ENCODE results near the gene TNS3. TPM values are rescaled to one million over a fixed set of nuclear protein-coding genes. Genes with fewer than 3 reads are reported as not detected.
A peak's percentile ranks its signal among the peaks of the same experiment; 100 is the strongest.

TNS3 gene
- total and polyA plus RNA-seq, 2 of the 13 experiments (the other 11 are each of a cell fraction or from before 2014, with no cell fraction given) = 52.9 to 55.7 TPM

DNA sequence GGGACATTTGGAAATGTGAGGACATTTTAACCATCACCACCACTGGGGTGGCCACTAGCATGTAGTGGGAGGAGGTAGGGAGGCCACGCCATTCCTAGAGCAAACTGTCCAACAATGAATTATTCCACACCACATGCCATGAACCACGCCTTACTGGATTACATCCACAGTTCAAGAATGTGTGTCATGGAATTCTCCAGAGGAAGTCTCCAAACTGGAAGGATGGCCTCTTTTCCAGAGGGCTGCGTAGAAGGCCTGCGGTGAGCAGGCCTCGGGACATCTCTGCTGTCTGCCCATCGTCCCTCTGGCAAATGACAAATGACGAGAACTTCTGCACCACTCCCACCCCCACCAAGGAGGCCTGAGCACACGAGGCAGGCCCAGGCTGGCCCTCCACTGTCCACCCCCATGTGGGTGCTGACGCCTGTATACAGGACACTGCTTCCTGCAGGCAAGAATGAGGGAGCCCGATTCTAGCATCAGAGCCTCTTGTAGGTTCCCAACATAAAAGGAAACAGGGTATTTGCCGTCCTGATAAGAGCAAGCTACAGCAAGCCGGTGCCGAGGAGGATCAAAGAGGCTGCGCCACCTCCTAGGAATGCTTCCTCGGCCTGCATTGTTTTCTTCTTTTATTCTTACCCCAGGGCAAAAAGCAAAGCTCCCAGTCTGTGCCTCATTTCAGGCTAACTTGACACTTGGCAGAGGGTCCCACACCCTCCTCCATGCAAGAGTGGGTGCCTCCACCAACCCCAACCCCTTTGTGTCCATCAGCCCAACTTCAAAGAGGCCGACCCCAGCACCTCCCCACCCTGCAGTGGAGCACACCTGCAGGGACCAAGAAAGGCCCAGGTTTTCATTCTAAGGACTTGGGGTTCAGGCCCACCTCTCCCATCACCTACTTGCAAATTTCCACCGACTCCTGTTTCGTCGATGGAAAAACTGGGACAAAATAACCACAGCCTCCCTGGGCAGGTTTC is 23.9 kb downstream of the TNS3 start:
- ATAC-seq = no peak; the same call in 2 of the 3 replicates
- no peaks in the 10 kb centered on the region for H3K27me3 ChIP-seq (ENCODE audit: control insufficient read depth in 1 of 2, insufficient read depth in 2 of 2, low read length in 2 of 2)
- H4K20me1 ChIP-seq (ENCODE audit: insufficient read depth, low read length) = peaks cover 43% of the 10 kb centered on the region
- no peak for FAIRE-seq
- H2AFZ ChIP-seq (ENCODE audit: low read length) = no peak overlapping the region
- H3K36me3 ChIP-seq (replicated peaks in 1 of 2; ENCODE audit: control insufficient read depth in 1 of 2, insufficient read depth in 2 of 2, low read length in 2 of 2) = peaks cover 13 to 26% of the 10 kb centered on the region in 2 experiments; a peak in 4 of 5 replicates
- peaks cover 22% of the 10 kb centered on the region for H3K4me1 ChIP-seq (ENCODE audit: insufficient read depth, low read length)
- no peak overlapping the region for H3K4me3 ChIP-seq (replicated peaks in 1 of 3; ENCODE audit: insufficient read depth in 1 of 3, low read depth in 2 of 3, low read length in 3 of 3)
- no peak overlapping the region for H3K4me2 ChIP-seq (ENCODE audit: low read depth, low read length)
- BruUV-seq (replicated peaks) = no TSS peak
- no peaks in the 10 kb centered on the region for H3K9me3 ChIP-seq (ENCODE audit: low read length)
- H3K9ac ChIP-seq (ENCODE audit: insufficient read depth, low read depth, low read length) = no peak overlapping the region
- DNase-seq (ENCODE audit: low spot score) = no peak
- intact Hi-C loops (cut with micrococcal nuclease; ENCODE audit: unreplicated experiment) = no loop called here
- H3K27ac ChIP-seq (ENCODE audit: extremely low read length, insufficient read depth, low read length) = no peak overlapping the region
- TF ChIP-seq MED13 (CRISPR knock-in tag; IDR thresholded peaks at IDR 0.05) (no peak), ZNF3 (CRISPR knock-in tag; IDR thresholded peaks at IDR 0.05) (no peak), AGO2 (optimal IDR thresholded peaks at IDR 0.05; ENCODE audit: low read depth, low read length) (peak; percentile 53), RBM22 (optimal IDR thresholded peaks at IDR 0.05; ENCODE audit: low read length) (peak; percentile 46), ZNF552 (CRISPR knock-in tag; IDR thresholded peaks at IDR 0.05; ENCODE audit: borderline replicate concordance) (no peak)
- WGBS (ENCODE audit: low lambda C conversion rate) = 95% methylated on average over 19 of the region's 19 CpGs
- H3K79me2 ChIP-seq (ENCODE audit: insufficient read depth, low read length) = peaks cover 82% of the 10 kb centered on the region
- in situ Hi-C loops (cut with HindIII; ENCODE audit: extremely low pct_ligation_motif_present, low pct_unique_long_range_greater_than_20kb) = no loop called here
- POLR2A ChIA-PET = no interaction called here
- CTCF ChIA-PET (ENCODE audit: low intra/inter-chr PET ratio, low total read pairs) = no interaction called here

DNA sequence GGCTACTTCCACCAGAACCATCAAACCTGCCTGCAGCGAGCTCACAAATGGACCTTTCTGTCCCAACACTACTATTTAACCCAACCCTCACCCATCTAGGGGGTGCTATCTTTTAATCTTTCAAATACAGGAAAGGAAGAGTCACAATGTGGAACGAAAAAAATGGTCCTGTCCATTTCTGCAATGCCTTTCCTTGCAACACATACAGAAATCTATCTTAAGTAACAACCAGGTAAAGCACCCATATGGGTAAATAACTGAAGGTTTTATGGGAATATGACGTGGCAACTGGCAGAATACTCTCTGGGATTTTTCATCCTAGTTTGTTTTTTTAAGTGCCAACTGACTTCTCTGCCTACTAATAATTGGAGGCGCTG is 24.6 kb downstream of the TNS3 start:
- intact Hi-C loops (cut with micrococcal nuclease; ENCODE audit: unreplicated experiment) = no loop called here
- DNase-seq (ENCODE audit: low spot score) (no peak), ATAC-seq (no peak), FAIRE-seq (no peak)
- WGBS (ENCODE audit: low lambda C conversion rate) = 96% methylated on average over 4 of the region's 4 CpGs
- Histone ChIP-seq H3K4me1 (ENCODE audit: insufficient read depth, low read length) (peaks cover 22% of the 10 kb centered on the region), H3K4me3 (replicated peaks in 1 of 3; ENCODE audit: insufficient read depth in 1 of 3, low read depth in 2 of 3, low read length in 3 of 3) (no peak overlapping the region), H3K27me3 (ENCODE audit: control insufficient read depth in 1 of 2, insufficient read depth in 2 of 2, low read length in 2 of 2) (no peaks in the 10 kb centered on the region), H3K4me2 (ENCODE audit: low read depth, low read length) (no peak overlapping the region), H3K79me2 (ENCODE audit: insufficient read depth, low read length) (peaks cover 83% of the 10 kb centered on the region), H3K36me3 (replicated peaks in 1 of 2; ENCODE audit: control insufficient read depth in 1 of 2, insufficient read depth in 2 of 2, low read length in 2 of 2) (peaks cover 13 to 23% of the 10 kb centered on the region in 2 experiments; a peak in 4 of 5 replicates), H3K9ac (ENCODE audit: insufficient read depth, low read depth, low read length) (no peak overlapping the region), H4K20me1 (ENCODE audit: insufficient read depth, low read length) (peaks cover 43% of the 10 kb centered on the region), H3K27ac (ENCODE audit: extremely low read length, insufficient read depth, low read length) (no peak overlapping the region), H3K9me3 (ENCODE audit: low read length) (no peaks in the 10 kb centered on the region), H2AFZ (ENCODE audit: low read length) (no peak overlapping the region)
- CTCF ChIA-PET (ENCODE audit: low intra/inter-chr PET ratio, low total read pairs) = no interaction called here
- POLR2A ChIA-PET = no interaction called here
- BruUV-seq (replicated peaks) = no TSS peak
- in situ Hi-C loops (cut with HindIII; ENCODE audit: extremely low pct_ligation_motif_present, low pct_unique_long_range_greater_than_20kb) = no loop called here
- TF ChIP-seq ZKSCAN5 (CRISPR knock-in tag; IDR thresholded peaks at IDR 0.05) (no peak), KAT2B (IDR thresholded peaks at IDR 0.05; ENCODE audit: borderline replicate concordance, low read depth, low read length) (no peak), ZNF746 (CRISPR knock-in tag; IDR thresholded peaks at IDR 0.05) (no peak), ZNF878 (CRISPR knock-in tag; IDR thresholded peaks at IDR 0.05) (no peak), ZNF776 (CRISPR knock-in tag; IDR thresholded peaks at IDR 0.05) (no peak), ZNF747 (CRISPR knock-in tag; IDR thresholded peaks at IDR 0.05; ENCODE audit: borderline replicate concordance) (no peak), STAT5B (CRISPR knock-in tag; IDR thresholded peaks at IDR 0.05) (no peak), ZNF775 (CRISPR knock-in tag; IDR thresholded peaks at IDR 0.05; ENCODE audit: borderline replicate concordance) (no peak)
- TF ChIP-seq, protein P1, sequence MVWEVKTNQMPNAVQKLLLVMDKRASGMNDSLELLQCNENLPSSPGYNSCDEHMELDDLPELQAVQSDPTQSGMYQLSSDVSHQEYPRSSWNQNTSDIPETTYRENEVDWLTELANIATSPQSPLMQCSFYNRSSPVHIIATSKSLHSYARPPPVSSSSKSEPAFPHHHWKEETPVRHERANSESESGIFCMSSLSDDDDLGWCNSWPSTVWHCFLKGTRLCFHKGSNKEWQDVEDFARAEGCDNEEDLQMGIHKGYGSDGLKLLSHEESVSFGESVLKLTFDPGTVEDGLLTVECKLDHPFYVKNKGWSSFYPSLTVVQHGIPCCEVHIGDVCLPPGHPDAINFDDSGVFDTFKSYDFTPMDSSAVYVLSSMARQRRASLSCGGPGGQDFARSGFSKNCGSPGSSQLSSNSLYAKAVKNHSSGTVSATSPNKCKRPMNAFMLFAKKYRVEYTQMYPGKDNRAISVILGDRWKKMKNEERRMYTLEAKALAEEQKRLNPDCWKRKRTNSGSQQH (CRISPR knock-in tag; IDR thresholded peaks at IDR 0.05; ENCODE audit: low read depth) = no peak
- TF ChIP-seq, protein P2, sequence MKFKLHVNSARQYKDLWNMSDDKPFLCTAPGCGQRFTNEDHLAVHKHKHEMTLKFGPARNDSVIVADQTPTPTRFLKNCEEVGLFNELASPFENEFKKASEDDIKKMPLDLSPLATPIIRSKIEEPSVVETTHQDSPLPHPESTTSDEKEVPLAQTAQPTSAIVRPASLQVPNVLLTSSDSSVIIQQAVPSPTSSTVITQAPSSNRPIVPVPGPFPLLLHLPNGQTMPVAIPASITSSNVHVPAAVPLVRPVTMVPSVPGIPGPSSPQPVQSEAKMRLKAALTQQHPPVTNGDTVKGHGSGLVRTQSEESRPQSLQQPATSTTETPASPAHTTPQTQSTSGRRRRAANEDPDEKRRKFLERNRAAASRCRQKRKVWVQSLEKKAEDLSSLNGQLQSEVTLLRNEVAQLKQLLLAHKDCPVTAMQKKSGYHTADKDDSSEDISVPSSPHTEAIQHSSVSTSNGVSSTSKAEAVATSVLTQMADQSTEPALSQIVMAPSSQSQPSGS (CRISPR knock-in tag; IDR thresholded peaks at IDR 0.05) = no peak

Measured in HepG2 (cell line).